HepG2 (cell line): ENCODE measurements around the gene LAMA5. TPM values are rescaled to one million over a fixed set of nuclear protein-coding genes. Genes with fewer than 3 reads are reported as not detected.

Experiments
- CREM ChIP-seq, 2 experiments: sonication (generic) in 1 of 2; formaldehyde crosslinking in 1 of 2; IDR thresholded peaks; 2 replicates each; pipeline versions ENCODE4 v1.4.0 to v1.6.1; 2016 to 2020; ENCODE audit warnings: antibody characterized with exemption in 1 of 2, mild to moderate bottlenecking in 1 of 2, missing genetic modification reagents in 1 of 2
- PHF21A ChIP-seq: sonication (generic); formaldehyde crosslinking; IDR thresholded peaks from 2 replicates; pipeline ENCODE4 v1.5.0; 2020; ENCODE audit warnings: mild to moderate bottlenecking, missing genetic modification reagents
- PITX1 ChIP-seq: sonication (generic); formaldehyde crosslinking; IDR thresholded peaks from 2 replicates; pipeline ENCODE4 v1.5.1; 2020; ENCODE audit warnings: mild to moderate bottlenecking, missing genetic modification reagents
- ZNF770 ChIP-seq: sonication (generic); formaldehyde crosslinking; IDR thresholded peaks from 2 replicates; pipeline ENCODE4 v1.5.0; 2020; ENCODE audit warnings: mild to moderate bottlenecking, missing genetic modification reagents
- polyA plus RNA-seq, 8 experiments: library from polyadenylated mRNA; depleted of rRNA in 3 of 8; stranded (reverse) in 7 of 8; unstranded in 1 of 8; fragments of >200 nt; fragmentation: Illumina TruSeq in 4 of 8; extraction: Trizol in 4 of 8; gene quantifications; 2 replicates each; pipeline versions ENCODE4 v1.2.1 to v1.2.3, GENCODE V29; 2011 to 2016; ENCODE audit warnings: low read depth in 4 of 8, missing spikeins in 1 of 8, mixed read lengths in 1 of 8; ENCODE audit not compliant: insufficient read depth in 1 of 8
- total RNA-seq, 5 experiments: library from RNA; depleted of rRNA; stranded (reverse); fragments of >200 nt; fragmentation: Illumina TruSeq; extraction: Trizol; gene quantifications; 2 replicates each; pipeline ENCODE4 v1.2.3, GENCODE V29; 2016; ENCODE audit warnings: low read depth in 1 of 5
- TF ChIP-seq, protein P1 (sequence below): sonication (generic); formaldehyde crosslinking; IDR thresholded peaks from 2 replicates; pipeline ENCODE4 v1.5.0; 2020; ENCODE audit warnings: mild to moderate bottlenecking, missing genetic modification reagents, borderline replicate concordance
- TF ChIP-seq, protein P2 (sequence below), 2 experiments: fragments of 450-650 bp in 1 of 2; sonication (generic) in 1 of 2; formaldehyde crosslinking in 1 of 2; IDR thresholded peaks; 2 replicates each; pipeline versions ENCODE4 v1.6.1 to v1.8.0; 2016 to 2022; ENCODE audit warnings: antibody characterized with exemption in 1 of 2, mild to moderate bottlenecking in 1 of 2, missing genetic modification reagents in 1 of 2

Gene LAMA5
- total and polyA plus RNA-seq, 2 of the 13 experiments (the other 11 are each of a cell fraction or from before 2014, with no cell fraction given) = 21.0 to 44.7 TPM

DNA sequence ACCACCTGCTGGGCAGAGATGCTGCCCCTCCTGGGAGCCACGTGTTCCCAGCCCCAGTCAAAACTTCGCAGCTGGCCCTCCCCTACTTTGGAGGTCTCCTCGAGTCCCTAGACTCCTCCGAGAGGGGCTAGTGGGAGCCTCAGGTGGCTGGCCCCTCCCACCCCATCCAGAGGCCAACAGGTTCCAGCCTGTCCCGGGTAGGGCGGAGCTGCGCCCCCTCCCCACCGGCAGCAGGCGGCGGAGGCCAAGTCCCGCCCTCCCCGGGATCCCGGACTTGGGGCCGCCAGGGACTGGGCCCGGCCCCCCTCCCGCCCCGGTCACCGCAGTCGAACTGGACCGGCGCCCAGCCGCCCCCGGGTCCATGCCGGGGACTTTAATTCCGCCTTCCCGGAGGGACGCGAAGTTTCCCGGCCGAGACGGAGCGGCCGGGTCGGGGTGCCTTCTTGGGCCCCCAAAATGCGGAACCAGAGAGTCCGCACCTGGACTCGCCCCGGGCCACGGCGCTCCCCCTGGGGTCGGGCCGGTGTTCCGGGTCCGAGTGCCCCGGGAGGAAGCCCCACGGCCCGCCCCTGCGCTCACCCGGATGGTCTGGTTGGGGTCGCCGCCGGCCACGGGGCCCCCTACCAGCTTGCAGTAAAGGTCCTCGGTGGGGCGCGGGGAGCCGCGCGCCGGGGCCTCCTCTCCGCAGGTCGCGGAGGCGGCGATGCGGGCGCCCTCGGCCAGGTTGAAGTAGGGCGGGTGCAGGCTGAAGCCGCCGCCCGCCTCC lies 559 bp downstream of the LAMA5 start (continued):
- TF ChIP-seq, protein P1, sequence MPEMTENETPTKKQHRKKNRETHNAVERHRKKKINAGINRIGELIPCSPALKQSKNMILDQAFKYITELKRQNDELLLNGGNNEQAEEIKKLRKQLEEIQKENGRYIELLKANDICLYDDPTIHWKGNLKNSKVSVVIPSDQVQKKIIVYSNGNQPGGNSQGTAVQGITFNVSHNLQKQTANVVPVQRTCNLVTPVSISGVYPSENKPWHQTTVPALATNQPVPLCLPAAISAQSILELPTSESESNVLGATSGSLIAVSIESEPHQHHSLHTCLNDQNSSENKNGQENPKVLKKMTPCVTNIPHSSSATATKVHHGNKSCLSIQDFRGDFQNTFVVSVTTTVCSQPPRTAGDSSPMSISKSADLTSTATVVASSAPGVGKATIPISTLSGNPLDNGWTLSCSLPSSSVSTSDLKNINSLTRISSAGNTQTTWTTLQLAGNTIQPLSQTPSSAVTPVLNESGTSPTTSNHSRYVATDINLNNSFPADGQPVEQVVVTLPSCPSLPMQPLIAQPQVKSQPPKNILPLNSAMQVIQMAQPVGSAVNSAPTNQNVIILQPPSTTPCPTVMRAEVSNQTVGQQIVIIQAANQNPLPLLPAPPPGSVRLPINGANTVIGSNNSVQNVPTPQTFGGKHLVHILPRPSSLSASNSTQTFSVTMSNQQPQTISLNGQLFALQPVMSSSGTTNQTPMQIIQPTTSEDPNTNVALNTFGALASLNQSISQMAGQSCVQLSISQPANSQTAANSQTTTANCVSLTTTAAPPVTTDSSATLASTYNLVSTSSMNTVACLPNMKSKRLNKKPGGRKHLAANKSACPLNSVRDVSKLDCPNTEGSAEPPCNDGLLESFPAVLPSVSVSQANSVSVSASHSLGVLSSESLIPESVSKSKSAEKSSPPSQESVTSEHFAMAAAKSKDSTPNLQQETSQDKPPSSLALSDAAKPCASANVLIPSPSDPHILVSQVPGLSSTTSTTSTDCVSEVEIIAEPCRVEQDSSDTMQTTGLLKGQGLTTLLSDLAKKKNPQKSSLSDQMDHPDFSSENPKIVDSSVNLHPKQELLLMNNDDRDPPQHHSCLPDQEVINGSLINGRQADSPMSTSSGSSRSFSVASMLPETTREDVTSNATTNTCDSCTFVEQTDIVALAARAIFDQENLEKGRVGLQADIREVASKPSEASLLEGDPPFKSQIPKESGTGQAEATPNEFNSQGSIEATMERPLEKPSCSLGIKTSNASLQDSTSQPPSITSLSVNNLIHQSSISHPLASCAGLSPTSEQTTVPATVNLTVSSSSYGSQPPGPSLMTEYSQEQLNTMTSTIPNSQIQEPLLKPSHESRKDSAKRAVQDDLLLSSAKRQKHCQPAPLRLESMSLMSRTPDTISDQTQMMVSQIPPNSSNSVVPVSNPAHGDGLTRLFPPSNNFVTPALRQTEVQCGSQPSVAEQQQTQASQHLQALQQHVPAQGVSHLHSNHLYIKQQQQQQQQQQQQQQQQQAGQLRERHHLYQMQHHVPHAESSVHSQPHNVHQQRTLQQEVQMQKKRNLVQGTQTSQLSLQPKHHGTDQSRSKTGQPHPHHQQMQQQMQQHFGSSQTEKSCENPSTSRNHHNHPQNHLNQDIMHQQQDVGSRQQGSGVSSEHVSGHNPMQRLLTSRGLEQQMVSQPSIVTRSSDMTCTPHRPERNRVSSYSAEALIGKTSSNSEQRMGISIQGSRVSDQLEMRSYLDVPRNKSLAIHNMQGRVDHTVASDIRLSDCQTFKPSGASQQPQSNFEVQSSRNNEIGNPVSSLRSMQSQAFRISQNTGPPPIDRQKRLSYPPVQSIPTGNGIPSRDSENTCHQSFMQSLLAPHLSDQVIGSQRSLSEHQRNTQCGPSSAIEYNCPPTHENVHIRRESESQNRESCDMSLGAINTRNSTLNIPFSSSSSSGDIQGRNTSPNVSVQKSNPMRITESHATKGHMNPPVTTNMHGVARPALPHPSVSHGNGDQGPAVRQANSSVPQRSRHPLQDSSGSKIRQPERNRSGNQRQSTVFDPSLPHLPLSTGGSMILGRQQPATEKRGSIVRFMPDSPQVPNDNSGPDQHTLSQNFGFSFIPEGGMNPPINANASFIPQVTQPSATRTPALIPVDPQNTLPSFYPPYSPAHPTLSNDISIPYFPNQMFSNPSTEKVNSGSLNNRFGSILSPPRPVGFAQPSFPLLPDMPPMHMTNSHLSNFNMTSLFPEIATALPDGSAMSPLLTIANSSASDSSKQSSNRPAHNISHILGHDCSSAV (CRISPR knock-in tag) = no peak
- TF ChIP-seq CREM (IDR thresholded peaks at IDR 0.05) = no peak
- TF ChIP-seq CREM (CRISPR knock-in tag; IDR thresholded peaks at IDR 0.05) = no peak
- peak; percentile 76 for TF ChIP-seq PHF21A (CRISPR knock-in tag)
- TF ChIP-seq, protein P2, sequence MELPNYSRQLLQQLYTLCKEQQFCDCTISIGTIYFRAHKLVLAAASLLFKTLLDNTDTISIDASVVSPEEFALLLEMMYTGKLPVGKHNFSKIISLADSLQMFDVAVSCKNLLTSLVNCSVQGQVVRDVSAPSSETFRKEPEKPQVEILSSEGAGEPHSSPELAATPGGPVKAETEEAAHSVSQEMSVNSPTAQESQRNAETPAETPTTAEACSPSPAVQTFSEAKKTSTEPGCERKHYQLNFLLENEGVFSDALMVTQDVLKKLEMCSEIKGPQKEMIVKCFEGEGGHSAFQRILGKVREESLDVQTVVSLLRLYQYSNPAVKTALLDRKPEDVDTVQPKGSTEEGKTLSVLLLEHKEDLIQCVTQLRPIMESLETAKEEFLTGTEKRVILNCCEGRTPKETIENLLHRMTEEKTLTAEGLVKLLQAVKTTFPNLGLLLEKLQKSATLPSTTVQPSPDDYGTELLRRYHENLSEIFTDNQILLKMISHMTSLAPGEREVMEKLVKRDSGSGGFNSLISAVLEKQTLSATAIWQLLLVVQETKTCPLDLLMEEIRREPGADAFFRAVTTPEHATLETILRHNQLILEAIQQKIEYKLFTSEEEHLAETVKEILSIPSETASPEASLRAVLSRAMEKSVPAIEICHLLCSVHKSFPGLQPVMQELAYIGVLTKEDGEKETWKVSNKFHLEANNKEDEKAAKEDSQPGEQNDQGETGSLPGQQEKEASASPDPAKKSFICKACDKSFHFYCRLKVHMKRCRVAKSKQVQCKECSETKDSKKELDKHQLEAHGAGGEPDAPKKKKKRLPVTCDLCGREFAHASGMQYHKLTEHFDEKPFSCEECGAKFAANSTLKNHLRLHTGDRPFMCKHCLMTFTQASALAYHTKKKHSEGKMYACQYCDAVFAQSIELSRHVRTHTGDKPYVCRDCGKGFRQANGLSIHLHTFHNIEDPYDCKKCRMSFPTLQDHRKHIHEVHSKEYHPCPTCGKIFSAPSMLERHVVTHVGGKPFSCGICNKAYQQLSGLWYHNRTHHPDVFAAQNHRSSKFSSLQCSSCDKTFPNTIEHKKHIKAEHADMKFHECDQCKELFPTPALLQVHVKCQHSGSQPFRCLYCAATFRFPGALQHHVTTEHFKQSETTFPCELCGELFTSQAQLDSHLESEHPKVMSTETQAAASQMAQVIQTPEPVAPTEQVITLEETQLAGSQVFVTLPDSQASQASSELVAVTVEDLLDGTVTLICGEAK (IDR thresholded peaks at IDR 0.05) = no peak
- TF ChIP-seq, protein P2 (CRISPR knock-in tag; IDR thresholded peaks at IDR 0.05) = no peak; the same call in 1 of the 2 replicates
- TF ChIP-seq PITX1 (CRISPR knock-in tag) = no peak
- peak; percentile 59; the same call in 1 of the 2 replicates for TF ChIP-seq ZNF770 (CRISPR knock-in tag)
